Measurements from ENCODE around the gene SRL.
A peak's percentile ranks its signal among the peaks of the same experiment; 100 is the strongest.

SRL gene

DNA sequence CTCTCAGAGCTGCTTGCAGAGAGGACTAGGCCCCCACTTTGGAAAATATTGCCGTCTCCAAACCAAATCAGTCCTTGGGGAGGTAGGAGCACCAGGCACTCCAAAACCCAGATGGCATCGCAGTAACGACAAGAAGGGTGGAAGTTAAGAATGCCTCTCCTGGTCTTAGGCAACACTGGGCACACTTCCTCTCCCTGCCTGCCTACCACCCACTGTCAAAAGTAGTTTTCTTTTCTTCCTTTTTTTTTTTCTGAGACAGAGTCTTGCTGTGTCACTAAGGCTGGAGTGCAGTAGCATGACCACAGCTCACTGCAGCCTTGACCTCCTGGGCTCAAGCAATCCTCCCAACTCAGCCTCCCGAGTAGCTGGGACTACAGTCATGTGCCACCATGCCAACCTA, 47.2 kb downstream of the SRL start:
- DNase-seq, result no peak

DNA sequence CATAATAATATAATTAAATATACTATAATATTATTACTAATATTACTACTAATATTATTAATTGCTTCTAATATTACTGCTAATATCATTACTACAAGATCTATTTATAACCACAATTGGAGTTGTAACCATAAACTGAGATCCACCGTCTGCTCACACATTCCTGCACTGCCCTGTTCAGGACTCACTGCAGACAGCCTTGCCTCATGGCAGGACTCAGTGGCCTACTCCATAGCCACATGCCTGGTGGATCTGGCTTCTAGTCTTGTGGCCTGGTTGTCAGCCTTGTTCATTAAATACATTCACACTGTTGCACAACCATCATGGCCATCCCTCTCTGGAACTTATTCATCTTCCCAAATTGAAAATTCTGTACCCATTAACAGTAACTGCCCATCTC, 48.0 kb downstream of the SRL start:
- DNase-seq, result no peak

DNA sequence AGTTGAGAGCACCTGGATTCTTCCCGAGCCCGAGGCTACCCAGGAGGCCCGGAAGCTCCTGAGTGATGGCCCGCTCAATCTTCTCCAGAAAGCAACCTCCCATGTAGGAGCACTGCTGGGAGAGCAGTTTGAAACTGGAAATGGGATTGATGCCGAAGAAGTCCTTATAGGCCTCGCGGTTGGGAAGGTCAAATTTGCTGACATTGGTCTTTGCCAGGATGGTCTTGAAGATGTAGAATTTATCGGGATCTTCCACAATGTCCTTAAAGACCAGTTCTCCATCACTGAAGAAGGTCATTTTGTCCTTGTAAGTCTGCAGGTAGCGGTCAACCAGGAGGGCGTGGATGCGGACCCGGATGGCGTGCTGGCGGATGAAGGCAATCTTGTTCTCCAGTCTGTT, 49.7 kb downstream of the SRL start:
- DNase-seq, result no peak

DNA sequence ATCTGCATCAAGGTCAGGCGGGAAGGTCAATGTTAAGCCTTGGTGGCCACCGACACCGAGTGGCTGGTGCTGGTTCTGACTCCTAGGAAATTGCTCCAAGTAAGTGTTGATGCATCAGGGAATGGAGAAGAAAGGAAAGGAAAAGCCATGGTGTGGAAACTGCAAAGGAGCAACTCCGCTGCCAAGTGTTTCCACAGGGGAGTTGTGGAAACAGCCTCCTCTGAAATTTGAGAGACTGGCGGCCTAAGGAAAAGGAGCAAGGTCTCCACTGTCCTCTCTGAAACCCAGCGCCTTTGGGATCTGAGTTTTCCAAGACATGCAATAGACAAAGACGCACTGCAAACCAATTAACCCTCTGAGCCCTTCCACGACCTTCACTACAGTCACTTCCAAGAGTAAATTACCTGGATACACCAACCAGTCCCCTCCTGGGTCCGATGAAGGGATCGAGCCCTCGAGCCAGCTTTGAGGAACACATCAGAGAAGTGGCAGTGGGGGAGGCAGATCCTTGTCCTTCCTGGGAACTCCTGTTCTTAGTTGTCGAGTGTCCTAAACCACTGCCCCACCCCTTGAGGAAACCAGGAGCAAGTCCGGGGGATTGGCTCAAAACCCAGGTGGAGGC, 51.1 kb downstream of the SRL start:
- DNase-seq, result no peak

DNA sequence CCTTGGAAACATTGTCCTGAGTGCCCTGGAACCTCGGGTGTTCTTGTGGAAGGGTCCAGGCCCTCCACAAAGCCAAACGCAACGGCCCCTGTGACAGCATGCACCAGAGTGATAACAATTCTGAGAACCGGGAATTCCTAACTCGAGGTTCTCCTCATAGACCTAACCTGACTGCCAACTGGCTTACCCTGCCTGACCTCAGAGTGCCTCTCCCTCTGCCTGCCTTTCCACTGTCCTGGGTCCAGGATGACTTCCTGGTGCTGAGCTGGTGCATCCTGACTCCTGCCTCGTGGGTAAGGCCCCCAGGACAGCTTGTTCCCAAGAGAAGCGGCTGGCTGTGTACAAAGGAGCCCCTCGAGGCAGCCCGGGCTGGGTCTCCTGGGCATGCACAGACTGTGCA, 51.8 kb downstream of the SRL start:
- DNase-seq, result no peak

DNA sequence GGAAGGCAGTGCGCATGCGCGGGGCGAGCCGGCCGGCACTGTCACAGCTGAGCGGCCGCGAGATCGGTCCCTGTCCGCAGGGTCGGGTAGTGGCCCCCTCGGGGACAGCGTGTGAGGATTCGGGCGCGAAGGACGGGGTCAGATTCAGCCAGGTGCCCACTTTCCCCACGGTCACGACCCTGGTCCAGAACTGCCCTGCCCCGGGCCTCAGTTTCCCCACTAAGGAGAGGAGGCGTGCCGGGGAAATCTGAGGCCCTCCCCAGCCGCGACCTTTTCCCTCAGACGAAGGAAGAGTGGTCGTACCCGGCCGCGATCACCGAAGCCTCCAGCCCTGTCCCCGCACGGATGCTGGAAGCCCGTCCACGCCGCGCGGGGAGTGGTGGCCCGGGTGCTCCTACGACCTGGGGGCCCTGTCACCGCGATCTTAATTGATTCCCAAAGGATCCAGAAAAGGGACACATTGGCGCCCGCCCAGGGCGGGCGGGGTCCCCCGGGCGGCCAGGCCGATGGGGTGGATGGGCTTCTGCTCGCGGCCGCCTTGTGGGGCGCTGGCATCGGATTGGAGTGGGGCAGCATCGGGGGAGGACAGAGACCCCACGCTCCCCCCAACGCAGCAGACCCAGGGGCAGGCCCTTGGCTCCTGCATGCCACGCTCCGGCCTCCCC, 57.7 kb downstream of the SRL start:
- DNase-seq, result no peak

DNA sequence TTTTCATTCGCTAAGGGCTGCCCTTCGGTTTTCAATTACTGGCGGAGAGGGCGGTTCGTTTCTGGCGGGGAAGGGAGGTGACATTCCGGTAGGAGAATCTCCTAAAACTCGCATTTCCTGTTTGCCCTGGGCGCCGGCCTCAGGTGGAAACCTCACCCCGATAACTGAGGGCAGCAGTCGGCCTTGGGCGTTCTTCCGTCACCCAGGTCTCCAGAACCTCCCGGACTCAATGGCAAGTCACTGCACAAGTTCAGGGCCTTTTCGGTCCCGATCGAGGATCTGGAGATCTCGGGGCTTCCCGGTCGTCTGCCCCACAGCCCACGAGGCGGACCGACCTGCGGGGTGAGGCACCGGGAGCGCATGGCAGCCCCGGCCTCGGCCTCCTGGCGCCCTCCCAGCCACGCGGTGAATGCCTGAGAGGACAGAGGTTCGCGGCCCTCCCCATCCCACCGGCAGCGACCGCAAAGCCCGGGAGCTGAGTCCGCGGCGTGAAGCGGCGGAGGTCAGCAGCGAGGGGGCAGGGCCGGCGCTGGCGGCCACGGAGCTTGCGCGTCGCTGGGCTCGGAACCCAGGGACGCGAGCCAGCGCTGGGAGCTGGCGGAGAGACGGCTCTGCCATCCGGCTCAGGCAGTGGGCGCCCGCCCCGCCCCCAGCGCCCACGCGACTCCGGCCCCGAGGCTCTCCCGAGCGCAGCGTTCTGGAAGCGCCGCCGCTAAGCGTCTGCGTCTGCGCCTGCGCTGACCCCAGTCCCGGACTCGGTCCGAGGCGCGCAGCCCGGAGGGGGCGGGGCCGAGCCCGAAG, 58.4 kb downstream of the SRL start:
- peak; percentile 90 for DNase-seq

DNA sequence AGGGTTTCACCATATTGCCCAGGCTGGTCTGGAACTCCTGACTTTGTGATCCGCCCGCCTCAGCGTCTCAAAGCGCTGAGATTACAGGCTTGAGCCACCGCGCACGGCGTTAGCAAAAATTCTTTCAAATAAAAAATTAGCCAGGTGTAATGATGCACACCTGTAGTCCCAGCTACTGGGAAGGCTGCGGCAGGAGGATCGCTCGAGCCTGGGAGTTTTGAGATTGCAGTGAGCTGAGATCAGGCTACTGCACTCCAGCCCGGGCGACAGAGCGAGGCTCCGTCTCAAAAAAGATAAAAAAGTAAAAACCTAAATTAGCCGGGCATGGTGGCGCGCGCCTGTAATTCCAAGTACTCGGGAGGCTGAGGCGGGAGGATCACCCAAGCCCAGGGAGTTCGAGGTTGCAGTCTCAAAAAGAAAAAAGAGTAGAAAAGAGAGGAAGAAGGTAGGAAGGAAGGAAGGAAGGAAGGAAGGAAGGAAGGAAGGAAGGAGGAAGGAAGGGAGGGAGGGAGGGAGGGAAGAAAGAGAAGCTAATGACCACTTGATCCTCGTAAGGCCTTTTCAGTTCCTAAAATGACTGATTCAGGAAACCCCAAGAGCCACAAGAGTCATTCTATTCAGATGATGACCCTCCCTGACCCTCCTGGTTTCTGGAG, 59.2 kb downstream of the SRL start:
- DNase-seq, result no peak

DNA sequence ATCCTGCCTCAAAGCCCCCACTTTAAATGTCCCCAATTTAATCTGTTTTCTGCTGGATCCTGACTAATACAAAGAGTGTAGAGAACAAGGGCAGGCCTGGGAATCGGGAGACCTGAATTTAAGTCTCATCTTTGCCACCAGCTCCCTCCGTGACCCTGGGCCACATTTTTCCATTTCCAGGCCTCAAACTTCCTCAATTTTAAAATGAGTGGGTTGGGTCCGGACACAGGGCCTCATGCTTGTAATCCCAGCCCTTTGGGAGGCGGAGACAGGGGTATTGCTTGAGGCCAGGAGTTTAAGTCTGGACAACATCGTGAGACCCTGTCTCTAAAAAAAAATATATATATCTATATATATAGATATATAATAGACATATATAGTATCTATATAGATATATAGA, 61.4 kb downstream of the SRL start:
- DNase-seq, result no peak

DNA sequence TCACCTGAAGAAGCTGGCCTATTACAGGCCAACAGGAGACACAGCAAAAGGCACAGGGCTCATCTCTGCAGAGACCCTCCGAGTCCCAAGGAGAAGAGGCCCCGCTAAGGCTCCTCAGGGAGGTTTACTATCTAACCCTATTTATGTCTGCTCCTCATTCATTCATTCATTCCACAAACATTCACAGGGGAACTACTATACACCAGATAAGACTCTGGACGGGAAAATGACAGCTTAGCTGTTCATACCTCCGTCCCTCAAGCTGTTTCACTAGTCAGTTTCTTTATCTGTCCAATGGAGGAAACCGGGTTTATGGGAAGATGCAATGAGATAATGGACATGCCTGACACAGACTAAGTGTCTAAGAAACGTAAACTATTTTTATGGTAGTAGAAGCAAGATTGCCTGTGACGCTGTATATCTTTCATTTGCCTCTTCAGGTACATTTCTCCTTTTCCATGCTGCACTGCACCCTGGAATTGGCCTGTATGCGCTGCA, 62.1 kb downstream of the SRL start:
- DNase-seq, result no peak

DNA sequence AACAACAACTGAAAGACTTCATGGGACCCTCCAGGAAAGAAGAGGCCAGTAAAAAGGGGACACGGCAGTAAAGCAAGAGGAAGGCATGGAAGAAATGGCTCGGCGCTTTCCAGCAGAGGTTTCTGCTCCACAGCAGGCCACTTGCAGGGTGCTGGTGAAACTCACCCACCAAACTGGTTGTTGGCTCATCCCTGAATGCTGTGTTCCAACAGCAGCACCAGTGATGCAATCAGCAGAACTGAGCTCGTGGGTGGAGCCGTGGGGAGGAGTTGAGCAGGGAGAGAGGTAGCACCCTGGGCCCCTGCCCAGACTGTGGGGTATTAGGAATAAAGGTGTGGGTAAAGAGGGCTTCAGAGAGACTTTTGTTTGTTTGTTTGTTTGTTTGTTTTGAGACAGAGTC, 62.9 kb downstream of the SRL start:
- DNase-seq, result no peak

DNA sequence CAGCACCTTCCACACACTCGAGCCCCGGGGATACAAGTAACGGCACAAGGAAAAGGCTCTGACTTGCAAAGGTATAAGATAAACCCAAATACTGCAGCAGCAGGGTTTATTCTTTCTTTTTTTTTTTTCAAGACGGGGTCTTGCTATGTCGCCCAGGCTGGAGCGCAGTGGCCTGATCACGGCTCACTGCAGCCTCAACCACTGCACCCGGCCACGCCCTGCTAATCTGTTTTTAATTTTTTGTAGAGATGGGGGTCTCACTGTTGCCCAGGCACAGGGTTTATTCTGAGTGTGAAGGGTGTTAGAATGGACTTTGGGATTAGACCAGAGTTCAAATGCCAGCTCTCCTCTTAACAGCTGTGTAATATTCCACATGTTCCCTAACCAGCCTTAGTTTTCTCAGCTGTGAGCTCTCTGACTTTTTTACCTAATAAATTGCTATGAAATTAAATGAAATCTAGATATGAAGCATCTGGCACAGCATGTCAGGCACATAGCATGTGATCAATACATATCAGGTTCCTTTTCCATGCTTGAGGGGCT, 63.3 kb downstream of the SRL start:
- no peak for DNase-seq

DNA sequence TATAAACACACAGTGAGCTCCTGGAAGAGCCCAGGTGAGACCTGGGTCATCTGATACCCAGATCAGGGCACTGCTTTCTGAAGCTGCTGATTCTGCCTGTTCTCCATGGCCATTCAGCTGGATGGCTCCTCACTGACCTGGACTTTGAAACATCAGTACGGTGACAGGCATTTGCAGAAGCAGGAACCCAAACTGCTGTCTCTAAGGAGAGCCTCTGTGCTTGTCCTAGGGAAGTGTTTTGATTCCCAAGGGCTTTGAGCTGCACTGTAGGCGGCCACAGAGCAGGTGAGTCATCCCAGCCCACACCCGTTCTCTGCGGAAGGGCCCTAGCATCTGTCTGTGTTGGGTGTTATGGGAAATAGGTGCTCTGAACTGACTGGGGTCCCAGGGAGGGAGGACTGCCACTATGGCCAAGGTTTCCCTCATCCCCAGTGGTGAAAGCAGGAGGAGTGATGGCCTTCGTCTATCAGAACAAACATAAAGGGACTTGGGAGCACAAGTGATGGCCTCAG, 64.9 kb downstream of the SRL start:
- DNase-seq, result no peak

DNA sequence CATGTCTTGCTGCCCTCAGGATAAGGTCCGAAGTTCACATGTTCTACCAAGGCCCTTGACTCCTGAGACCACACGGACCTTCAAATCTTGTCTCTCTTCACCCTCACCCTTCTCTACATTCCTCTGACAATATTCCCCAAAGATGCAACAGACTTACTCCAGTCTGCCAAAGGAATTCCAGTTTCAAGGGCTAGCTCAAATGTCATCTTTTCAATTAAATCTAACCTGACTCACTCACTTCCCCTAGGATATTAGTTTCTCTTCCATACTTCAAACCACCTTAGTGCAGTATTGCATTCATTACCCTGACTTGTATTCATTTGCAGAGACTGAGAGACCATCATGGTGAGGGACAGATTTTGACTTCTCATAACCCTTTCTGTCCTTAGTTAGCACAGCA, 66.0 kb downstream of the SRL start:
- DNase-seq, result no peak

DNA sequence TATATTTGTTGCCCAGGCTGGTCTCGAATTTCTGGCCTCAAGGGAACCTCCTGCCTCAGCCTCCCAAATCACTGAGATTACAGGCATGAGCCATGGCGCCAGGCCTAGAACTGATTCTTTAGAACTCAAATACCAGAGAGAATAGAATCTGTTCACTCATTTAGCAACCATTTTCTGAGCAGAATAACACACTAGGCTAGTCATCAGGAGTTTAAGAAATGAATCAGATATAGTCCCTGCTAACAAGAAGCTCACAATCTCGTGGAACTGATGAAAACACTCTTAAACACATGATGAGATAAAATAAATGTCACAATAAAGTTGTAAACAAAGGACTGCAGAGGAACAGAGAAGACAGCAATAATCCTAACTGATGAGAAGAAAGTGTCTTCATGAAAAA, 69.8 kb downstream of the SRL start:
- no peak for DNase-seq

DNA sequence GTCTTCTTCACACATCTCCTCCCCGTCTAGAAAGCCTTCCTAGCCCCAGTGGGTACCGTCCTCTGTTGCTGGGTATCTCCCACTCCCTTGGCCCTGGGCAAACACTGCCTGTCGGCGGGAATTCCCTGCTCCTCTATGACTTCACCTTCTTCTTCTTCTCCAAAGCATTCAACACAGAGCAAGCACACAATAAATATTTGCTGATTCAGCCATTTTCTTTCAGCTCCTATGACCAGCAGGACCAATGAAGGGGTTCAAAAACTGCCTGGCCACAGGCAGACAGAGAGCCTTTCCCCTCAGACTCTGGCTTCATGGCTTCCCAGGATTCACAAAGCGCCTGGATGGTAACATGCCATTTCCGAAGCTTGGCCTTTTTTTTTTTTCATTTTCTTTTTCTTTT, 72.5 kb downstream of the SRL start:
- no peak for DNase-seq

DNA sequence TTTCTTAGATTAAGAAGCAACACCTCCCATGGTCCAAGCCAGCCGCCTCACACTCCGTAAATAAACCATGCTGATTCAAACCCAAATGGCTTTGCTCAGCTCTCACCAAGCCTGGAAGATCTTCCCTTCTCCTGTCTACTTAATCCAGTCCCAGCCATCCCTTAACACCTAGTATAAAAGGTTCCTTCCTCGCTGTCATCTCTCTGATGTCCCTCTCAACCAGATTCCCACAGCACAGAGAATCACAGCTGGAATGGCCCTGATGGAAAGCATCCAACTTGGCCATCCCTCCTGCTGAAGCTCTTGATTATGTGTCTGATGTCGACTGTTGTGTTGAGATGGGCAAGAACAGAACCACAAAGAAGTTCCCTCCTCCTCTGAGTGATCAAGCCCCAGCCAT, 75.1 kb downstream of the SRL start:
- no peak for DNase-seq

DNA sequence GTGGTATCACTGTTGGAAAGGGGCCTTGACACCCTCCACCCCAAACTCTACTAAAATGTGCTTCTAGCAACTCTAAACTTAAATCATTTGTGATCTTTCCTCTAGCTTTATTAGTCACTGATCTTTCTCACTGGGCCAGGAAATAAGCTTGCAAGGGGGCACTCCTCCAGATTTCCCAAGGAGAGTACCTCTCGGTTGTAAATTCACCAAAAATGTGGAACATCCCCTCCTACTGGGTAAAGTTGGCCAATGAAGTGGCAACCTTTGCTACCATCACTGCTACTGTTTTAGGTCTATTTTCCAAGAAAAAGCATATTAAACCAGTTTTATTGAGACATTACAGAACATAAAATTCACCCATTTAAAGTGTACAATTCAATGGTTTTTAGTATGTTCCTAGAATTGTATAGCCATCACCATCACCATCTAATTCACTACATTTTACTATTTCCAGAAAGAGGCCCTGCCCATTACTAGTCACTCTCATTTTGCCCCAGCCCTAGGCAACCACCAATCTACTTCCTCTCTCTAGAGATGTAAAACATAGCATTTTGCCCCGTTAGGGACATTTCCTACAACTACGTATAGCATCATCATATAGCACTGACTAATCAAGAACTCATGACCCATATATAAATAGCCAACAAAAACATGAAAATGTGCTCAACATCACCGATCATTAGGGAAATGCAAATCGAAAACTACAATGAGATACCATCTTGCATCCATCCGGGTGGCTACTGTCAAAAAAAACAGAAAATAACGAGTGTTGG, 81.0 kb downstream of the SRL start:
- no peak for DNase-seq

DNA sequence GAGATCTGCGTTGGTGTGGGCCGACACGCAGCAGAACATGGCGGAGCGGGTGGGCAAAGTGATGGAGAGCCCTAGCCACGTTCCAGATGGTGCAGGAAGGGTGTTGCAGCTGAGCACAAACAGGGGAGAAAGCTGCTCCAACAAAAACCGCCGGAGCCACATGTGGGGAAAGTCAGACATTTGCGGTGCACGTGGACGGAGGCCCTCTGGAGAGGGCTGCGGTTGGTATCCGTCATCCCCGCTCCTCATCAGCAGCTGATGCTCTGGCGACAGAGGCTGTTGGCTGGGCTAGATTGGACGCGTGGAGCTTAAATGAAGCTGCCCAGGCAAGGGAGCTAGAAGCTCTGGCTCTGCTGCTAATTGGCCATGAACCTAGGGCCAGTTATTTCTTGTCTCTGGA, 82.2 kb downstream of the SRL start:
- DNase-seq, result no peak

DNA sequence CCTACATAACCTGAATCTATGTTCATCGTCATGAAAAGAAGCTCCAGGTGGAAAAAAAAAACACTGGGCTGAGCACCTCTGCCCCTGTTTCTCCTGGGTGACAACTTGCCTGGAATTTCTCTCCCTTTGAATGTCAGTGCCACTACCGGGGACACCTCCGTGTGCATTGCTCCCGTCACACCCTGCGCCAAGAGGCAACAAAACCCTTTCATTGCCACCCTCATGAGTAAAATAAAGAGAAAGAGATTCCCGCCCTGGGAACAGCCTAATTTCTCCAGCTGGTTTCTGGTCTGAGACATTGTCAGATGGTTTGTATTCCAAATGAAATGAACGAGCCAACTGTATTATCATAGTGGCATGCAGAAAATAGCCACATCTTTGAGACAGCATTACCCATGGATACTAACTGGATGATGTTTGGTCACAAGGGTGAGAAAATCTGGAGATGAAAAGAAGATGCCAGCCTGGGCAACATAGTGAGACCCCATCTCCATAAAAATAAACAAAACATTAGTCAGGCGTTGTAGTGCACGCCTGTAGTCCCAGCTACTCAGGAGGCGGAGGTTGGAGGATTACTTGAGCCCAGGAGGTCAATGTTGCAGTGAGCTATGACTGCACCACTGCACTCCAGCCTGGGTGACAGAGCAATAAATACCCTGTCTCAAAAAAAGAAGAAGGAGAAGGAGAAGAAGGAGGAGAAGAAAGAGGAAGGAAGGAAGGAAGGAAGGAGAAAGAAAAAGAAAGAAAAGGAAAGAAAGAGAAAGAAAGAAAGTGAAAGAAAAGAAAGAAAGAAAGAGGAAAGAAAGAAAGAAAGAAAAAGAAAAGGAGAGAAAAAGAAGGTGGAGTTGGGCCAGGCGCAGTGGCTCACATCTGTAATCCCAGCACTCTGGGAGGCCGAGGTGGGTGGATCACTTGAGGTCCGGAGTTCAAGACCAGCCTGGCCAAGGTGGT, 83.5 kb downstream of the SRL start:
- no peak for DNase-seq

DNA sequence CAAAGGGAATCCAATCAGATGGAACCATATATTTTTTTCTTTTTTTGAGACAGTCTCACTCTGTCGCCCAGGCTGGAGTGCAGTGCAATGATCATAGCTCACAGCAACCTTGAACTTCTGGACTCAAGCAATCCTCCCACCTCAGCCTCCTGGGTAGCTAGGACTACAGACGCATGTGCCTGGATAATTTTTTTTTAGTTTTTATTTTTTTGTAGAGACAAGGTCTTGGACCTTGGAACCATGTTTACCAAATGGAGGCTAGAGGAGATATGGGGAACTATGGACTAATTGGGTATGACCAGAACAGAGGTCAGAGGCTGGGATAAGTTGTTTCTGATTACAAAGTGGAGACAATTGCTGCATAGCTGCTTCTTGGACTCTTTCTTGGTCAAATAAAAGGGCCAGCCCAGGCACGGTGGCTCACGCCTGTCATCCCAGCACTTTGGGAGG, 84.5 kb downstream of the SRL start:
- DNase-seq, result no peak

All from stimulated activated CD4-positive, alpha-beta T cell treated with anti-CD3 and anti-CD28 coated beads, Interleukin-4, amount 100 ng/mL, for 1 hour (primary cell).